SK-N-SH (cell line): Measurements from ENCODE around the gene PIEZO2. TPM values are rescaled to one million over a fixed set of nuclear protein-coding genes. Genes with fewer than 3 reads are reported as not detected.

Experiments
- CTCF ChIA-PET: fragments of 300-600, 350-600 bp; formaldehyde crosslinking; extraction: SDS; loops from one replicate; lab custom pipeline; 2021; lab: Yijun Ruan, JAX
- POLR2A ChIA-PET: fragments of 350-600 bp; sonication (Branson Sonifier 250); formaldehyde crosslinking; extraction: SDS; loops from one replicate; lab custom pipeline; 2020; ENCODE audit warnings: antibody characterized with exemption, inconsistent platforms; lab: Yijun Ruan, JAX
- DNase-seq: peaks from one replicate; pipeline ENCODE4 v3.0.0; 2012
- H2AFZ ChIP-seq: fragments of 200-600 bp; sonication (generic); 2 replicates; pipeline ENCODE4 v1.8.1; 2016; ENCODE audit warnings: antibody characterized with exemption, mild to moderate bottlenecking, low read depth
- H3F3A ChIP-seq: fragments of 200-600 bp; sonication (generic); replicated peaks from 2 replicates; pipeline ENCODE3; 2016; ENCODE audit warnings: antibody characterized with exemption, mild to moderate bottlenecking; ENCODE audit not compliant: insufficient read depth
- H3K27ac ChIP-seq, 2 experiments: fragments of 200-500 bp in 1 of 2; fragments of 200-600 bp in 1 of 2; sonication (Bioruptor generic) in 1 of 2; sonication (generic), shearing (Covaris generic) in 1 of 2; 2 replicates each; pipeline versions ENCODE4 v1.5.1 to v1.6.1; 2014 to 2016; ENCODE audit warnings: low read depth in 2 of 2, inconsistent platforms in 1 of 2, low read length in 1 of 2, mild to moderate bottlenecking in 1 of 2, mixed read lengths in 1 of 2
- H3K27me3 ChIP-seq: fragments of 200-600 bp; sonication (generic), shearing (Covaris generic); 2 replicates; pipeline ENCODE4 v1.6.1; 2016; ENCODE audit warnings: mixed run types; ENCODE audit not compliant: insufficient read depth
- H3K36me3 ChIP-seq, 2 experiments: fragments of 200-500 bp in 1 of 2; fragments of 200-600 bp in 1 of 2; sonication (Bioruptor generic) in 1 of 2; sonication (generic) in 1 of 2; replicated peaks in 1 of 2; 2 replicates each; pipeline versions ENCODE3 to v1.5.1; 2014 to 2016; ENCODE audit warnings: low read length in 1 of 2, mild to moderate bottlenecking in 1 of 2; ENCODE audit not compliant: insufficient read depth in 2 of 2, control insufficient read depth in 1 of 2
- H3K4me1 ChIP-seq, 2 experiments: fragments of 200-500 bp in 1 of 2; fragments of 200-600 bp in 1 of 2; sonication (Bioruptor generic) in 1 of 2; sonication (generic), shearing (Covaris generic) in 1 of 2; 2 replicates each; pipeline versions ENCODE4 v1.5.1 to v1.6.1; 2014 to 2016; ENCODE audit warnings: low read depth in 1 of 2, low read length in 1 of 2, mixed run types in 1 of 2; ENCODE audit not compliant: insufficient read depth in 2 of 2, control insufficient read depth in 1 of 2
- H3K4me2 ChIP-seq: fragments of 200-600 bp; sonication (generic), shearing (Covaris generic); 2 replicates; pipeline ENCODE4 v1.6.1; 2017; ENCODE audit warnings: mixed run types
- H3K4me3 ChIP-seq, 2 experiments: fragments of 200-500 bp in 1 of 2; fragments of 200-600 bp in 1 of 2; sonication (Bioruptor generic) in 1 of 2; sonication (generic), shearing (Covaris generic) in 1 of 2; 2 replicates each; pipeline versions ENCODE4 v1.5.1 to v1.8.1; 2014 to 2016; ENCODE audit warnings: low read depth in 2 of 2, inconsistent platforms in 1 of 2, low read length in 1 of 2, mild to moderate bottlenecking in 1 of 2, mixed read lengths in 1 of 2, moderate library complexity in 1 of 2
- H3K79me2 ChIP-seq: fragments of 200-600 bp; sonication (generic); 2 replicates; pipeline ENCODE4 v1.8.1; 2017; ENCODE audit warnings: mild to moderate bottlenecking; ENCODE audit not compliant: insufficient read depth
- H3K9ac ChIP-seq: fragments of 200-600 bp; sonication (generic); 2 replicates; pipeline ENCODE4 v1.6.1; 2017; ENCODE audit warnings: mixed run types
- H3K9me2 ChIP-seq: fragments of 200-600 bp; sonication (generic); 2 replicates; pipeline ENCODE4 v1.6.1; 2017; ENCODE audit warnings: mixed run types
- H3K9me3 ChIP-seq: fragments of 200-600 bp; sonication (generic); 2 replicates; pipeline ENCODE4 v1.6.1; 2017; ENCODE audit warnings: mixed run types, mild to moderate bottlenecking, moderate library complexity
- H4K20me1 ChIP-seq: fragments of 200-600 bp; sonication (generic); 2 replicates; pipeline ENCODE4 v1.6.1; 2017; ENCODE audit warnings: mild to moderate bottlenecking, mixed run types; ENCODE audit not compliant: insufficient read depth
- EP300 ChIP-seq, 2 experiments: IDR thresholded peaks; 2 replicates each; pipeline versions ENCODE4 v1.4.0 to v1.6.1; 2012; ENCODE audit warnings: borderline replicate concordance in 1 of 2, low read depth in 1 of 2, low read length in 1 of 2
- MEF2A ChIP-seq: IDR thresholded peaks from 2 replicates; pipeline ENCODE4 v1.4.0; 2012; ENCODE audit warnings: low read depth, borderline replicate concordance
- NFIC ChIP-seq: IDR thresholded peaks from 2 replicates; pipeline ENCODE4 v1.4.0; 2012; ENCODE audit warnings: borderline replicate concordance
- NRF1 ChIP-seq: IDR thresholded peaks from 2 replicates; pipeline ENCODE4 v1.6.1; 2012; ENCODE audit warnings: low read depth, mild to moderate bottlenecking, low read length
- POLR2AphosphoS5 ChIP-seq: IDR thresholded peaks from 2 replicates; pipeline ENCODE4 v1.6.1; 2012; ENCODE audit warnings: low read depth, low read length
- RAD21 ChIP-seq: IDR thresholded peaks from 2 replicates; pipeline ENCODE4 v1.6.1; 2012; ENCODE audit warnings: mild to moderate bottlenecking, low read length
- TEAD4 ChIP-seq: IDR thresholded peaks from 2 replicates; pipeline ENCODE4 v1.4.0; 2012; ENCODE audit warnings: mild to moderate bottlenecking, borderline replicate concordance; ENCODE audit not compliant: insufficient read depth
- WGBS: methylation state at CpG from one replicate; pipeline ENCODE4 v1.1.6; 2017; ENCODE audit warnings: low lambda C conversion rate; 5-methylcytosine and 5-hydroxymethylcytosine counted together
- polyA plus RNA-seq, 3 experiments: library from polyadenylated mRNA; depleted of rRNA; stranded (reverse); fragments of >200 nt; gene quantifications; 2 replicates each; pipeline ENCODE4 v1.2.3, GENCODE V29; 2012
- TF ChIP-seq, protein P1 (sequence below): IDR thresholded peaks from 2 replicates; pipeline ENCODE4 v1.6.1; 2012; ENCODE audit warnings: mild to moderate bottlenecking, low read depth, low read length, moderate library complexity
- TF ChIP-seq, protein P2 (sequence below): IDR thresholded peaks from 2 replicates; pipeline ENCODE4 v1.4.0; 2012; ENCODE audit warnings: low read depth, borderline replicate concordance
- TF ChIP-seq, protein P3 (sequence below): IDR thresholded peaks from 2 replicates; pipeline ENCODE4; 2012

The PIEZO2 gene
- polyA plus RNA-seq, 1 of the 3 experiments (the other 2 are of a cell fraction): not detected

DNA sequence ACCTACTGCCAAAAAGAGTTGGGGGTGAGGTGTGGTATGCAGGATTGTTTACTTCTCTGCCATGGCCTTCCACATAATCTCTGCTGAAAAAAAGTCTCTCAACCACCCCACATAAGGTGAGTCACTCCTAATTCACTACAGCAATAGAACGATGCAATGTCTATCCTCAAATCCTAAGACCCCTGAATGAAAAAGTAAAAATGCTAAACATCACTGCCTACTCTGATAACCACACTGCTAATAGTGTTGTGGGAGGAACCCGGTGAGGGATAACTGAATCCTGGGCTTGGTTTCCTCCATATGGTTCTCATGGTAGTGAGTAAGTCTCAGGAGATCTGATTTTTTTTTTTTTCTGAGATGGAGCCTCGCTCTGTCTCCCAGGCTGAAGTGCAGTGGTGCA, 252.5 kb downstream of the PIEZO2 start (continued):
- TF ChIP-seq, protein P1, sequence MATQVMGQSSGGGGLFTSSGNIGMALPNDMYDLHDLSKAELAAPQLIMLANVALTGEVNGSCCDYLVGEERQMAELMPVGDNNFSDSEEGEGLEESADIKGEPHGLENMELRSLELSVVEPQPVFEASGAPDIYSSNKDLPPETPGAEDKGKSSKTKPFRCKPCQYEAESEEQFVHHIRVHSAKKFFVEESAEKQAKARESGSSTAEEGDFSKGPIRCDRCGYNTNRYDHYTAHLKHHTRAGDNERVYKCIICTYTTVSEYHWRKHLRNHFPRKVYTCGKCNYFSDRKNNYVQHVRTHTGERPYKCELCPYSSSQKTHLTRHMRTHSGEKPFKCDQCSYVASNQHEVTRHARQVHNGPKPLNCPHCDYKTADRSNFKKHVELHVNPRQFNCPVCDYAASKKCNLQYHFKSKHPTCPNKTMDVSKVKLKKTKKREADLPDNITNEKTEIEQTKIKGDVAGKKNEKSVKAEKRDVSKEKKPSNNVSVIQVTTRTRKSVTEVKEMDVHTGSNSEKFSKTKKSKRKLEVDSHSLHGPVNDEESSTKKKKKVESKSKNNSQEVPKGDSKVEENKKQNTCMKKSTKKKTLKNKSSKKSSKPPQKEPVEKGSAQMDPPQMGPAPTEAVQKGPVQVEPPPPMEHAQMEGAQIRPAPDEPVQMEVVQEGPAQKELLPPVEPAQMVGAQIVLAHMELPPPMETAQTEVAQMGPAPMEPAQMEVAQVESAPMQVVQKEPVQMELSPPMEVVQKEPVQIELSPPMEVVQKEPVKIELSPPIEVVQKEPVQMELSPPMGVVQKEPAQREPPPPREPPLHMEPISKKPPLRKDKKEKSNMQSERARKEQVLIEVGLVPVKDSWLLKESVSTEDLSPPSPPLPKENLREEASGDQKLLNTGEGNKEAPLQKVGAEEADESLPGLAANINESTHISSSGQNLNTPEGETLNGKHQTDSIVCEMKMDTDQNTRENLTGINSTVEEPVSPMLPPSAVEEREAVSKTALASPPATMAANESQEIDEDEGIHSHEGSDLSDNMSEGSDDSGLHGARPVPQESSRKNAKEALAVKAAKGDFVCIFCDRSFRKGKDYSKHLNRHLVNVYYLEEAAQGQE: no peak

DNA sequence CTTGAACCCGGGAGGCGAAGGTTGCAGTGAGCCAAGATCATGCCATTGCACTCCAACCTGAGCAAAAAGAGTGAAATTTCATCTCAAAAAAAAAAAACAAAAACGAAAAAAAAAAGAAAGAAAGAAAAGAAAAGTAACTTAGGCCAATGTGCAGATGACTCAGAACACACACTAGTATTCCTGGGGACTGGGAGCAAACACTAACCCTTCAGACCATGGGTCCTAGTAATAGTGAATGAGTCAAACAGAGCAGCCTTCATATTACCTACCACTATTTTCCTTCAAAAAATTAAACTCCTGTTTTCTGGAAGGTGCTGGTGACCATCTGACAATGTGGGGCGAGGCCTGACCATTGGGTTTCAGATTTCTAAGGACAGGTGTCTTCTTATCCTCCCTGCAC, 253.4 kb downstream of the PIEZO2 start:
- H3K9ac ChIP-seq: no peak overlapping the region
- no peak overlapping the region for H3K4me2 ChIP-seq
- no peaks in the 10 kb centered on the region for H3K36me3 ChIP-seq
- no peaks in the 10 kb centered on the region for H3K4me1 ChIP-seq
- no peak overlapping the region for H3K27ac ChIP-seq
- 11% methylated on average over 4 of the region's 4 CpGs for WGBS
- no peaks in the 10 kb centered on the region for H4K20me1 ChIP-seq
- H3F3A ChIP-seq: no peaks in the 10 kb centered on the region
- ChIA-PET POLR2A (no interaction called here), CTCF (no interaction called here)
- no peak overlapping the region for H3K4me3 ChIP-seq
- H2AFZ ChIP-seq: no peak overlapping the region
- peaks cover 18% of the 10 kb centered on the region for H3K27me3 ChIP-seq
- no peaks in the 10 kb centered on the region for H3K79me2 ChIP-seq
- no peaks in the 10 kb centered on the region for H3K9me2 ChIP-seq
- no peak for DNase-seq
- no peaks in the 10 kb centered on the region for H3K9me3 ChIP-seq
- no peak for TF ChIP-seq NRF1
- TF ChIP-seq, protein P2, sequence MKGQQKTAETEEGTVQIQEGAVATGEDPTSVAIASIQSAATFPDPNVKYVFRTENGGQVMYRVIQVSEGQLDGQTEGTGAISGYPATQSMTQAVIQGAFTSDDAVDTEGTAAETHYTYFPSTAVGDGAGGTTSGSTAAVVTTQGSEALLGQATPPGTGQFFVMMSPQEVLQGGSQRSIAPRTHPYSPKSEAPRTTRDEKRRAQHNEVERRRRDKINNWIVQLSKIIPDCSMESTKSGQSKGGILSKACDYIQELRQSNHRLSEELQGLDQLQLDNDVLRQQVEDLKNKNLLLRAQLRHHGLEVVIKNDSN: no peak
- no peak for TF ChIP-seq NFIC
- TF ChIP-seq TEAD4: no peak
- TF ChIP-seq EP300 (IDR thresholded peaks at IDR 0.05; ENCODE audit: borderline replicate concordance in 1 of 2, low read depth in 1 of 2, low read length in 1 of 2): no peak
- no peak for TF ChIP-seq RAD21
- TF ChIP-seq, all 33 proteins: peak for 0

DNA sequence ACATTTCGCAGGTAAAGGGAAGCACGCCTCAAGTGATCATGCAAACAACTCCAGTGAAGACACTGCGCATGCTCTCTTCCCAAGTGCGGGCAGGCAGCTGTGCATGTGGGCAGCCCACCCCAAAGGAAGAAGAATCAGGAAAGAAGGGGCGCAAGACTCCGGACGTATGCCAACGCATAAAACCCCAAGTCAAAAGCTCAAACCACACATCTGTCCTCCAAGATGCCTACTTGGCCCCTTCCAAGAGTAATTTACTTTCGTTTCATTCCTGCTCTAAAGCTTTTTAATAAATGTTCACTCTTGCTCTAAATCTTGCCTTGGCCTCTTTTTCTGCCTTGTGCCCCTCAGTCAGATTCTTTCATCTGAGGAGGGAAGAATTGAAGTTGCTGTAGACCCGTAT, 254.9 kb downstream of the PIEZO2 start:
- Histone ChIP-seq H3K4me1 (no peaks in the 10 kb centered on the region), H3K27ac (no peak overlapping the region), H3K27me3 (peaks cover 29% of the 10 kb centered on the region), H3K4me3 (no peak overlapping the region), H3K9ac (no peak overlapping the region)
- ChIA-PET POLR2A (no interaction called here), CTCF (no interaction called here)
- WGBS: 59% methylated on average over 10 of the region's 10 CpGs
- TF ChIP-seq POLR2AphosphoS5 (no peak), MEF2A (no peak), TEAD4 (no peak)
- TF ChIP-seq, protein P3, sequence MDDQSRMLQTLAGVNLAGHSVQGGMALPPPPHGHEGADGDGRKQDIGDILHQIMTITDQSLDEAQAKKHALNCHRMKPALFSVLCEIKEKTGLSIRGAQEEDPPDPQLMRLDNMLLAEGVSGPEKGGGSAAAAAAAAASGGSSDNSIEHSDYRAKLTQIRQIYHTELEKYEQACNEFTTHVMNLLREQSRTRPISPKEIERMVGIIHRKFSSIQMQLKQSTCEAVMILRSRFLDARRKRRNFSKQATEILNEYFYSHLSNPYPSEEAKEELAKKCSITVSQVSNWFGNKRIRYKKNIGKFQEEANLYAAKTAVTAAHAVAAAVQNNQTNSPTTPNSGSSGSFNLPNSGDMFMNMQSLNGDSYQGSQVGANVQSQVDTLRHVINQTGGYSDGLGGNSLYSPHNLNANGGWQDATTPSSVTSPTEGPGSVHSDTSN: no peak
- TF ChIP-seq, all 33 proteins: peak for 0
- no peaks in the 10 kb centered on the region for H3K9me2 ChIP-seq
- no peak overlapping the region for H3K4me2 ChIP-seq
- DNase-seq: no peak
- H4K20me1 ChIP-seq: no peaks in the 10 kb centered on the region
- no peaks in the 10 kb centered on the region for H3K9me3 ChIP-seq
- no peaks in the 10 kb centered on the region for H3K36me3 ChIP-seq
- no peak overlapping the region for H2AFZ ChIP-seq
- no peaks in the 10 kb centered on the region for H3K79me2 ChIP-seq
- H3F3A ChIP-seq: no peaks in the 10 kb centered on the region
